ENCODE measurements around the gene EMILIN2.

Gene EMILIN2

DNA sequence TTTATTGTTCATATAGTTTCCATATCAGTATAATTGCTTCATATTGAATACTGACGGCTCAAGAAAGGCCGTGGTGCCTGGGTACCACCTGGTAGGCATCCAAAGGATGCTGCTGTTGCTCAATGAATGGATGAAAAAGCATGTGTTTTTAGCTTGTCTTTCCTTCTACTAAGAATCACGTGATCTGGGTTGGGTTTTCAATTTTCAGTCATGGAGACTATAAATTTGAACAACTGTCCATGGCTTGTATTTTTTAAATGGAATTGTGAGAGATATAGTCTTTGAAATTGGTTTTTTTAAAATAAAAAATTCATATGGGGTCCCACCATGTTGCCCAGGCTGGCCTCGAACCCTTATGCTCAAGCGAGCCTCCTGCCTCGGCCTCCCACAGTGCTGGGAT, 25.3 kb downstream of the EMILIN2 start:
- DNase-seq, result no peak

DNA sequence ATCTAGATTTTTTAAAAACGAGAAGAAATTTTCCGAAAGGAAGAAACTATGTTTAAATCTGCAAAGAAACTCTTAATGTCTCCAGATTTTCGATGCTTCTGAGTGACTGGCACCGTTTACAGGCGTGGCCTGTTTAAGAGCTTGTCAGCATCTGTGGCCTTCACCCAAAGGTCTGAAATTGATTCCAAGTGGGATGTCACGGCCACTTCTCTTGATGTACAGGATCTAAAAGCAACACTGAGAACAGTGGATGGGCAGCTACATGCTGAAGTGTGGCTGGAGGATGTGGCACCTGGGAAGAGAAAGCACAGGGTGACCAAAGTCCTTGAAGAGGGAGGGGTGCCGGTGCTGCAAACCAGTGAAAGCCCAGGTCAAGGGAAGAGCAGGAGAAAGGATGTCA, 28.0 kb downstream of the EMILIN2 start:
- DNase-seq, result no peak

DNA sequence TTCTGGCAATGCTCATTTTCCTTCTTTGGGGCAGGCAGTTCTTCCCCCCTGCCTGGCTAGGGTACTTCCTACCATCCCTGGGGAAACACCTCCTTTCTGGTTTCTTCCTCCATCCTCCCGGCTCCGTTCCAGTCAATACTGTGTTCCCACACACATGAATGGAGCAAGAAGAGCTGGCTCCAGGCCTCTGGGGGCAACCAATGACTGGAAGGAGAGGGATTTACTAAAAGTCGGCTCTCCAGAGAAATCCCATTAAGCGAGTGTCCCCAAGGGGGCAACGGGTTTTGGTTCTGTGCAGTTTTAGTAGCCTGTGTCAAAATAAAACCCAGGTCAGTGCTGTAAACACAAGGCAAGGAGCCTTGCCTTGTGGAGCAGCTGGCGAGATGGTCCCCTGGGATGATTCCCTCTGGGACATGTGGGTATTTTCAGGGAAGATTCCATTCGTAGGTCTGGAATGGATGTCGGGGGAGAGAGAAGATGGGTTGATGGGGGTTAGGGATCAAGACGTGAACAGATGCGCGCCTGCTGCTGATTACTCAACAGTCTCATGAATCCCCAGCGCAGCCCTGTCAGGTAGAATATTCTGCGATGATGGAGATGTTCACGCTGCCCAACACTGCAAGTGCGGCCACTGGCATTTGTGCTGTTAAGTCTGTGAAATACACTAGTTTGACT, 32.0 kb downstream of the EMILIN2 start:
- no peak for DNase-seq

DNA sequence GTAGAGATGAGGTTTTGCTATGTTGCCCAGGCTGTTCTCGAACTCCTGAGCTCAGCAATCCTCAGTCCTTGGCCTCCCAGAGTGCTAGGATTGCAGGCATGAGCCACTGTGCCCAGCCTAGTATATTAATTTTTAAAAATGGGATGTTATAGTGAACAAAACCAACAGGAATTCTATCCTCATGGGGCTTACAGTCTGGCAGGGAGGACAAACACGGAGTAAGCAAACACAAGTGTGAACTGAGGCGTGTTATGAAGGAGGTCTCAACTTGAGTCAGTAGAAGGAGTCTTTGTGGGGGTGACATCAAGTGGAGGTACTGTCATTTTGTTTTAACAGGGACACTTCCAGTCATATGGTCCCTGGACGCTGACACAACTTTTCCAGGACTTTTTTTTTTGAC, 33.1 kb downstream of the EMILIN2 start:
- DNase-seq, result no peak

DNA sequence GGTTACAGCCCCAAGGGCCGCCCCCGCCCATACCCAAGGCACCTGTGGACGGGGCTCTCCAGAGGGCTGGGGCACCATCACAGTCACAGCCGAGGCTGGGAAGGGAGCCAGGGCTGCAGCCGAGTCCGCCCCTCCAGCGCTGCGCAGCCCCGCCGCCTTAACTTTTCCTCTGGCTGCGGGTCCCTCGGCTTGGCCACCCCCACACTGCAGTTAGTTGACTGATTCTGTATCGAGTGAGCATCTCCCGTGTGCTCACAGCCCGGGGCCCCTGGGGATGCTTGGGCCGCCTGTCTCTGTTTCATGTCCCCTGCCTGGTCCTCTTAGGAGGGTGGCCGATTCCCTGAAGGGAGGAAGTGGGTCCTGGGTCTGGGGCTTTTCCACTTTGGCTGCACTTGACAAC, 33.7 kb downstream of the EMILIN2 start:
- no peak for DNase-seq

DNA sequence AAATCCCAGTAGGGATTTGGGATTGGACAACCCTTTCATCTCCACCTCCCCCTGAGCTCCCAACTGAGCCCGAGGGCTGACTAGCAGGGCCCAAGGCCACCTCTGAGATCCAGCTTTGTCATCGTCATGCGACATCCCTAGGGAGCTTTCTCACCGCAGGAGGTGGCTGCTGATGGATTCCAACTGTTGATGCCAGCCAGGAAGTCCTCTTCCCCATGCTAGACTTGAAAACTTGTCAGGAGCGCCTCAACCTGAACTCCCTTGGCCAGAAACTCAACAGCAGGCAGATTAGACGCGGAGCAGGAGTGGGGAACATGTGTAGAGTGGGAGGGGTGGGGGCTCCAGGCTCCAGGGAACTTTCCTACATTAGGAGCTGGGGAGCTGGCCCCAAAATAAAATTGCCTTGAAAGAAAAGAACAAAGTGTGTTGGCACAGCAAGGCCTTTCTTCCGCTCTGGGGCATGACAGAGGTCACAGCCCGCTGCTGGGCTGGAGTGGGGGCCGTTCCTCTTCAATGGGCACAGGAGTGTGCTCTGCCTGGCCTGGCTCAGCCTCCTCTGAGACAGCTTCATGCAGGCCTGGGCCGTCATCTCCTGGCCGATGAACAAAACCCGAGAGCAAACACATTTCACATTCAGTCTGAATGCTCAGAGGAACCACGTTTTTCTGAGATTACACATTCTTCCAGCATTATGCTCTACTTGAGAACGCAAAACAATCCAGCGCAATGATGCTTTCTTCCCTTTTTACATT, 34.5 kb downstream of the EMILIN2 start:
- peak in 1 of 56 donors; percentile 7 for DNase-seq

DNA sequence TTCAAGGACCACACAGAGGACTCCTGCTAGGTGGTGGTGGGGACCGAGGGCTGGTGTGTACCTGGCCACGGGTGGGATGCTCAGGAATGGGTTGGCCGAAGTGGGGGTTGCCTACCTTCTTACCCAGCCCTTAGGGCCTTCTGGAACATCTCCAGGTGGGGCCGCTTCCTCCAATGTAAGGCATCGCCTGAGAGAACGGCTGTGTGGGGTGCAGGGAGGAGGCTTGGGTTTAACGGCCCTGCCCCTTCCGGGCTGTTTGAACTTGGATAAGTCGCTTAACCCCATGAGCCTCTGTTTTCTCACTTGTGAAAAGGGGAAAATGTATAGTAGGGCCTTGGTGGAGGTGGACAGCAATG, 35.0 kb downstream of the EMILIN2 start:
- DNase-seq, result no peak

DNA sequence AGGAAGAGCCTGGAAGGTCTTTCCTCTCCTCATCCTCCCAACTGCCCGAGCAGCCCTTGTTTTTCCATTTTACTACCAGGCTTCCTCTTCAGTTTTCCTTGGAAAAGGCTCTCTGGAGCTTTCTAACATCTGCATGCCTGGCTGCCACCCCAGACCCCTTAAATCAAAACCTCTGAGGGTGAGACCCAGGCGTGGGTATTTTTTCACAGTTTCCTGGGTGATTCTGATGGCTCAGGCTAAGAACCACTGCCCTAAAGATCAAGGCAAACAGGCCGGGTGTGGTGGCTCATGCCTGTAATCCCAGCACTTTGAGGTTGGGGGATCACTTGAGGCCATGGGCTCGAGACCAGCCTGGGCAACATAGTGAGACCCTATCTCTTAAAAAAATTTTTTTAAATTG, 35.4 kb downstream of the EMILIN2 start:
- no peak for DNase-seq

DNA sequence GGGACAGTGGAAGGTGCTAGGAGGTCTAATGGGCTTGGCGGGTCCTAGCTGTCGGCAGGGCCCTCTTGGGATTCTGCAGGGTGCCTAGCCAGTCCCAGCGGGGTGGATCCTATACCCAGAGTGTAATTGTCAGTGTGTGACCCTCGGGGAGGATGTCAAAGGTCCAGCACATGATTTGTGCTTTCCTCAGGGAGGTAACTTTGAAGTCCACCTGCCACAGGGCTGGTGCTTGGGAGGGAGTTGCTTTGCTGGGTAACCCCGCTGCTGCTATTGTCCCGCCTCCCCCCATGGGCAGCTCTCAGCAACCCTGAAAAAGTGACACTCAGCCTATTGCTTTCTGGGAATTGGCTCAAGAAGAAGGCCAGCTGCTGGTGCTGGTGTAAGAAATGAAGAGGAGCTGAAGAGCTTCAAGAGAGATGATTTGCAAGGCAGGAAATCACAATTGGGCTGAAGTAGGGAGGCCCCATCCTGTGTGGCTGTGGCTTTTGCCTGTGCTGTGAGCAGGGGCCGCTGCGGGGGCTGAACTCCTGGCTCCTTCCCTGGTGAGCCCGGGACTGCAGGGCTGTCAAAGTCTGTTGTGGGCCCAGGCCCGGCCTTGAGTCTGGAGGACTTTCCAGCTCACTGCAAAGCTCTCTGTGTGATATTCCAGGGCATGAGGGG, 36.4 kb downstream of the EMILIN2 start:
- no peak for DNase-seq

DNA sequence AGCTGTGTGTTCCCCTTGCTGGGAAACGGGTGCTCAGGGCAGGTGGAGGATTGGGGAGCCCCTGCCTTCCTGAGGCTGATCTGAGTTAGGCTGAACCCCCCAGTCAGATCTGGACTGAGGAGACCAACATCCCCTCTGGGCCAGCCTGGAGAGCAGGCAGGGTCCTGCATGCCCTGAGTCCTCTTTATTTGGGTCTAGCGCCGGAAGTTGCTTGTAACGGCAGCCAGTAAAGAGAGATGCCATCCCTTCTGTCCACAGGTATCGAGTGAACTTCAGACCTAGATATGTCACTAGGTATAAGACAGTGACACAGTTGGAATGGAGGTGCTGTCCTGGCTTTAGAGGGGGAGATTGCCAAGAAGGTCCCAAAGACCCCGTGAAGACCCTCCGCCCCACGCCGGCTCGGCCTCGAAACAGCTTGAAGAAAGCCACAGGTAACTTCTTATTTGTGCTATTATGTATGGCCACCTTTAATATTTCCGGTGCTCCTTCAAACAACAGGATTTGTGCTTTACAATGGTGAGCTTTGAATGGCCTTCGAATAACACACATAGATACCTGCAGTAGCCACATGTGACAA, 38.0 kb downstream of the EMILIN2 start:
- DNase-seq, result no peak

DNA sequence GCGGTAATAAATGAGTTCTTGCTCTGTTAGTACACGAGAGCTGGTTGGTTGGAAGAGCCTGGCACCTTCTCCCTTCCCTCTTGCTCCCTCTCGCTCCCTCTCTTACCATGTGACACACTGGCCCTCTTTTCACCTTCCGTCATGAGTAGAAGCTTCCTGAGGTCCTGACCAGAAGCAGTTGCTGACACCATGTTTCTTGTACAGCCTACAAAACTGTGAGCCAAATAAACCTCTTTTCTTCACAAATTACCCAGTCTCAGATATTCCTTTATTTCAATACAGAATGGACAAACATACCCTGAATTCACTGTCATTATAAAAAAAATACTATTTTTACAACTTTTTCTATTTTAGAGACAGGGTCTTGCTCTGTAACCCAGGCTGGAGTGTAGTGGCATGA, 40.7 kb downstream of the EMILIN2 start:
- no peak for DNase-seq

DNA sequence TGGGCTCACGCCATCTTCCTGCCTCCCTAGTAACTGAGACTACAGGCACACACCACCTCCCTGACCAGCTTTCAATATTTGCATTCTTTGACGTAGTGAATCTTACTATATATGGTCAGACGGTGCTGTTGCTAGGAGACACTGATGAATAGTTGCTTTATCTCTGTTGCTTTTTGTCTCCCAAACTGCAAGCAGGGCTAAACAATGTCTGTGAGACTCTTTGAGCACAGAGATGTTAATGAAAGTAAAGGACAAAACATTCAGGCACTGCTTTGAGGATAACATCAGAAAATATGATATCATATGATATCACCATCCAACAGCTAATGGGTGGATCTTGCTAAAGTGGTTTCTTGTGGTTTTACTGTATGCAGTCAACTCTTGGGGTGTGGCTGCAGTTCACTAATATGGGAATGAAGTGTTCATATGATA, 43.0 kb downstream of the EMILIN2 start:
- DNase-seq, result no peak

DNA sequence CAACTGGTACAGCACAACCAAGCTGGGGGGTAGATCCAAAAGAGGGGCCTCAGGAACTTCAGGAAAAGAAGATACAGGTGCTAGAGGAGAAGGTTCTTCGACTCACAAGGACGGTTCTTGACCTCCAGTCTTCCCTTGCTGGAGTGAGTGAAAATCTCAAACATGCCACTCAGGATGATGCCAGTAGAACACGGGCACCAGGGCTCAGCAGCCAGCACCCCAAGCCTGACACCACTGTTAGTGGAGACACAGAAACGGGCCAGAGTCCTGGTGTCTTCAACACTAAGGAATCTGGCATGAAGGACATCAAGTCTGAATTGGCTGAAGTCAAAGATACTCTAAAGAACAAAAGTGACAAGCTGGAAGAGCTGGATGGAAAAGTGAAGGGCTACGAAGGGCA, 43.8 kb downstream of the EMILIN2 start:
- no peak for DNase-seq

DNA sequence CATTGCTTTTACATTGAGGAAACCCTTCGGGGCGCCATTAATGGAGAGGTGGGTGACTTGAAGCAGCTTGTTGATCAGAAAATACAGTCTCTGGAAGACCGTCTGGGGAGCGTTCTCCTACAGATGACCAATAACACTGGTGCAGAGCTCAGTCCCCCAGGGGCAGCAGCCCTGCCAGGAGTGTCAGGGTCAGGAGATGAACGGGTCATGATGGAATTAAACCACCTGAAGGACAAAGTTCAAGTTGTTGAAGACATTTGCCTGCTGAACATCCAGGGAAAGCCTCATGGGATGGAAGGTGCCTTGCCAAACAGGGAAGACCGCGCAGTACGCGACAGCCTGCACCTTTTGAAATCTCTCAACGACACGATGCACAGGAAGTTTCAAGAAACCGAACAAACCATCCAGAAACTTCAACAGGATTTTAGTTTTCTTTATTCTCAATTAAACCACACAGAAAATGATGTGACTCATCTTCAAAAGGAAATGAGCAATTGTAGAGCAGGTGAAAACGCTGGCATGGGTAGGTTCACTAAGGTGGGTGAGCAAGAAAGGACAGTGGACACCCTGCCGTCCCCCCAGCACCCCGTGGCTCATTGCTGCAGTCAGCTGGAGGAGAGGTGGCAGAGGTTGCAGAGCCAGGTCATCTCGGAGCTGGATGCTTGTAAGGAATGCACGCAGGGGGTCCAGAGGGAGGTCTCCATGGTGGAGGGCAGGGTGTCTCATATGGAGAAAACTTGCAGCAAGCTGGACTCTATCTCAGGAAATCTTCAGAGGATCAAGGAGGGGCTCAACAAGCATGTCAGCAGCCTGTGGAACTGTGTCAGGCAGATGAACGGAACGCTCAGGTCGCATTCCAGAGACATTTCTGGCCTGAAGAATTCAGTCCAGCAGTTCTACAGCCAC, 45.0 kb downstream of the EMILIN2 start:
- no peak for DNase-seq

DNA sequence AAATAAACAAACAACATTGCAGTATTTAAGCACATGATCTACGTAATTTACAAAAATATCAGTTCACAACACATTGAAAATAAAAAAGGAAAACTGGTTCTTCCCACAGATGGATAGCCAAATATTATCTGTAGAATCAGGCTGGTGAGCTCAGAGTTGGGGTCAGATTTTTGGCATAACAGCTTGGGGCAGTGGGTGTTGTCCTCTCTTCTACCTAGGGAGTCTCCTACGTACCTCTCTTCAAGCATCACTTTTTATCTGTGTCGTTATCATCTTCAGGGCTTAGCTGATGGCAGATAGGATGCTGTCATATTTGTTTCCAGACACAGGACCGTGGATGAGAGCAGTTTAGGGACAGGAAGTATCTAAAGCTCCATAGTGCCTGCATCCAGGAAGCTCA, 46.2 kb downstream of the EMILIN2 start:
- DNase-seq, result no peak

DNA sequence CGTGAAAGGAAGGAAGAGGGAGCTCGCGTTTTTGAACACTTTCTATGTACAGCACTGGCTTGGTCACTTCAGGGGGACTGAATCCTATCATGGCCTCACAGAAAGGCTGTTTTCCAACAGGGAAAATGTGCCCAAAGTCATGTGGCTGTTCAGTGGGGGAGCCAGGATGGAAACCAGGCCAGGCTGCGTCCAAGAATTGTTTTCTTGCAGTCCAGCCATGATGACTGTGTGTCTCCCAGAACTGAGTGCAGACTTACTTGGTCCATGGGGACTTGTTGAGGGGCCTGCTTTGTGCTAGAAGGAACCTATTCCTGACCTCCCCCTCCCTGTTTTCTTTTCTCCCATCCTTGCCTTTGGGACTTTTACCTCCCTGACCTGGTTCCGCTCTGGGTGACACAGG, 46.9 kb downstream of the EMILIN2 start:
- DNase-seq, result no peak

DNA sequence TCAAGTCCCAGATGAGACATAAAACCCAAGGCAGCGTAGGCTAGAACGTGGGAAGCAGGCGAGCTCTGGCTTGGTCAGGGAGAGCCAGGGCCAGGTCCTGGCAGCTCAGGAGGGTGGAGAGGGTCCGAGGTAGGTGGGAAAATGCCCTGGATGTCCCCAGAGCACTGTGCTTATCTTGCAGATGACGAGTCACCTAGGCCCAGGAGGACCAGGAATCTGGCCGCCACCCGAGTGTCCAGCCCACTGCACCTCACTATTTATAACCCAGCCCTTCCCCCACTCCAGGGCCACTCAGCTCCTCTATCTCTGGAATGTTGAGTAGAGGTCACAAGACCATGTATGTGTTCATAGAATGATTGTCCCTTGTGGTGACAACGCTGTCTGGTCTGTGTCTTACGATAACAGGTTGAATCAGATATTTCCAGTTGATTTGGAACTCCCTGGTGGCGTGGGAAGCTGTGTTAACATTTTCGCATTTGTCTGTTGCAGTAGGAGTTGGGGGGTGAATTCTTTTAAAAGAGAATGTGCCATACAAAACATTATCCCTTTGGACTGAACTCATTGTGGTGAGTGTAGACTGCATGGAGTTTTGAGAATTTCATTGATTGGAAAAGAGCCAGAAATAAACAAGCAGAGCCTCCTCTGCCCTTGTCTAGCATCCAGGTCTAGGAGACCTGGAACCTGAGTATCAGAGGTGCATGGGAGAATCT, 47.5 kb downstream of the EMILIN2 start:
- DNase-seq, result no peak

DNA sequence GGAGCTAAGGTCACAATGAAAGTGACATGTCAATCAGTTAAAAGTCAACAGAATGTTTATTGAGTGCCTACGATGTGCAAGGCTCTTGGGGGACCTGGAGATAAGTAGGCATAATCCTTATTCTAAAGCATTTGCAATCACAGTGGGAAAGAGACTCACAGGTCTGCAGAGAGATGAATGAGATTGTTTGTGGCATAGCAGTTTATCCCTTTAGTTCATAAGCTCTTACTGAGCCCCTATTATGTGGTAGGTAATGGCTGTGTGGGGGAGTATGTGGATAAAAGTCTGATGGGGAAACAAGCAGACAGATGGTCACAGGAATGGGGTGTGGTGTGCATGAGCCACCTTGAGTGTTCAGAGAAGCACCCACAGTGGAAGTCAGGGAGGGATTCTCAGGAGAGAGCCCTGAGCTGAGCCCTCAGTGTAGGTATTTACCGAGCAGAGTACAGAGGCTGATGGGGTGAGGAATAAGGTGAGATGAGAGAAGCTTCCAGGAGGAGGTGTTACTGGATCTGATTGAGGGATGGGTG, 48.1 kb downstream of the EMILIN2 start:
- no peak for DNase-seq

DNA sequence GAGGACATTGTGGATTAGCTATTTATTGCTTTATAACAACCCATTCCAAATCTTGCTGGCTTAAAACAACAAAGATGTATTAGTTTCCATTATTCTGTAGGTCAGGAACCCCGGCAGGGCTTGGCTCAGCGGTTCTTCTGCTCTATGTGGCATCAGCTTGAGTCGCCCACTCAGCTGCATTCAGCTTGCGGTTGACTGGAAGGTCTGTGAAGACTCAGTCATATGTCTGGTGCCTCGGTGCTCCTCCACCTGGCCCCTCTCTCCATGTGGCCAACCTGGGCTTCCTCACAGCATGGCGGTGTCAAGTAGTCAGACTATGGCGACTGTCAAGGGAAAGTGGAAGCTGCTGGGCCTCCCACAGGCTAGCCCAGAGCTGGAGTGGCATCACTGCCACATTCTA, 48.6 kb downstream of the EMILIN2 start:
- no peak for DNase-seq

DNA sequence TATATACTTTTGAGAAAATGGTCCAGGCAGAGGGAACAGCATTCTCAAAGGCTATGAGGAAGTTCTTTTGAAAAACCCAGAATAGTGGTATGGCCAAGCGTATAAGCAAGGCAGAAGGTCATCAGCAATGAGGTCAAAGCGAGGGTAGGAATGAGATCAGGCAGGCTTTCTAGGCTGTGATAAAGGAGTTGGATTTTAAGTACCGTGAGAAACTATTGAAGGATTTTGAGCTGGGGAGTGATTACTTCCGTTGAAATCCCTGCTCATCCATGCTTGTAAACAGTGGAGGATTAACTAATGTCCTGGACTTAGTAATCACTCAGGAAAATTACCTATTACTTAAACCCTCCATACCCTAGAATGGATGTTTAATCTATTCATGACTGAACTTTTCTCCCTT, 50.2 kb downstream of the EMILIN2 start:
- no peak for DNase-seq

Measured in amygdala (tissue), 56 donors.